Measurements from ENCODE around the gene TP53.

The TP53 gene

DNA sequence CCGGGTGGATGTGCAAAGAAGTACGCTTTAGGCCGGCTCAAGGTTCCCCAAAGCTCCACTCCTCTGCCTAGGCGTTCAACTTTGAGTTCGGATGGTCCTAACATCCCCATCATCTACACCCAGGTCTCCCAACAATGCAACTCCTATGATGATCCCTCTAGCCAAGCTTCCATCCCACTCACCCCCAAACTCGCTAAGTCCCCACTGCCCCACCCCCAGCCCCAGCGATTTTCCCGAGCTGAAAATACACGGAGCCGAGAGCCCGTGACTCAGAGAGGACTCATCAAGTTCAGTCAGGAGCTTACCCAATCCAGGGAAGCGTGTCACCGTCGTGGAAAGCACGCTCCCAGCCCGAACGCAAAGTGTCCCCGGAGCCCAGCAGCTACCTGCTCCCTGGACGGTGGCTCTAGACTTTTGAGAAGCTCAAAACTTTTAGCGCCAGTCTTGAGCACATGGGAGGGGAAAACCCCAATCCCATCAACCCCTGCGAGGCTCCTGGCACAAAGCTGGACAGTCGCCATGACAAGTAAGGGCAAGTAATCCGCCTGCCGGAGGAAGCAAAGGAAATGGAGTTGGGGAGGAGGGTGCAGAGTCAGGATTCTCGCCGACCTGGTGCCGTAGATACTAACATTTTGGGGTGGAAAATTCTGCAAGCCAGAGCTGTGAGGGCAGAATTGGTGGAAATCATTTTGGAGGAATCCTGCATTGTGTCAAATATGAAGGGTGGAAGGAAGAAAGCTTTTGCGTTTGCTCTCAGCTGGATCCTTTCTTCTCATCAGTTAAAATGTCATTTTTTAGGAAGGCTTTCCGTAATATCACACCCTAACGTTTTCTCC is at the start of gene TP53:
TSS of gene TP53 (minus strand) at position 419 of the 836 bp plus-strand sequence. CDS start 10,896 bp downstream, outside the sequence.
- peak; percentile 77 to 79 for DNase-seq

DNA sequence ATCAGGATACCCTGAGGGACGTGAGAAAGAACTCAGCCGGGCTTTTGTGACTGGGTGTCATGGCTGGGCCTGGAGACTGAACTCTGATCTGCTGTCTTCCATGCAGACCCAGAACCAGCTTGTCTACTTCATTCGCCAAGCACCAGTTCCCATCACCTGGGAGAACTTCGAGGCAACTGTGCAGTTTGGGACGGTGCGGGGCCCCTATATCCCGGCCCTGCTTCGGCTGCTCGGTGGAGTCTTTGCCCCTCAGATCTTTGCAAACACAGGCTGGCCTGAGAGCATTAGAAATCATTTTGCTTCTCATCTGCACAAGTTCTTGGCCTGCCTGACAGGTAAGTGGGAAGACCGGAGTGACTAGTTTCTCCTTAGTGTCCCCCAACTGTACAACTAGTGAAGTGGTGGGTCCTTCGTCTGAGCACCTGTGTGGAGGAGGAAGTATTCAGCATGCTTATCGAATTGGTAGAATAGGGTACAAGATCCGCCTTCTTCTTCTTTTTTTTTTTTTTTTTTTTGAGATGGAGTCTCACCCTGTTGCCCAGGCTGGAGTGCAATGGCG is 45.8 kb upstream of the TP53 start:
- no peak for DNase-seq

DNA sequence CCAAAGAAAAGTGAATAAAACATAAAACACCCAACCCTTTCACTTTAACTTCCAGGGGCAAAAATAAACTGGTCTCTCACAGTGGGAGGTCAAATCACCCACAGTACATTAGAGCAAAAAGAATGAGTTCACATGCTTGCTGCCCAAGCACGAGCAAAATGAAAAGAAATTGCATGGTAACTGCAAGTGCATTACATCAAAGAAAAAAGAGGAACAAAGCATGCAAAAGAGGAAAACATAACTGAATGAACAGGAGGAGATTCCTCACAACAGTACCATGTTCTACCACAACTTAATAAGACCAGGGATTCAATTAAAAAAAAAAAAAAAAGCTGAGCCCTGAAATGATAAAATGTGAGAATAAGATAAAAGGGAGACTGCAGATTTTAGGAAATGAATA is 42.5 kb upstream of the TP53 start:
- no peak for DNase-seq

DNA sequence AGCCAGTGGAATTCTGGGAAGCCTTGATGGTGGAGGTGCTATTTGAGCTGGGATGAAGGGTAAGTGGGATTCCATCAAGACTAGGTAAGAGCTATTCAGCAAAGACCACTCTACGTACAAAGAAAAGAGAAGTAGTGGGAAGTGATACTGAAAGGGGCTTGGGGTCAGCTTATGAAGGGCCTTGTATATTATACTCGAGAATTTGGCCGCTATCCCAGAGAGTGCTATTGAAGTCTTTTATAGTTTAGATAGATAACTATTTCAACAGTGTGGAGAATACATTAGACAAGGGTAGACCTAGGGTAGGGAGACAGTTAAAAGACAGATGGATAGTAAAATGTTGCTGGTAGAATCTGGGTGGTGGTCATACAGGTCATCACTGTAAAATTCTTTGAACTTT is 40.6 kb upstream of the TP53 start:
- no peak for DNase-seq

DNA sequence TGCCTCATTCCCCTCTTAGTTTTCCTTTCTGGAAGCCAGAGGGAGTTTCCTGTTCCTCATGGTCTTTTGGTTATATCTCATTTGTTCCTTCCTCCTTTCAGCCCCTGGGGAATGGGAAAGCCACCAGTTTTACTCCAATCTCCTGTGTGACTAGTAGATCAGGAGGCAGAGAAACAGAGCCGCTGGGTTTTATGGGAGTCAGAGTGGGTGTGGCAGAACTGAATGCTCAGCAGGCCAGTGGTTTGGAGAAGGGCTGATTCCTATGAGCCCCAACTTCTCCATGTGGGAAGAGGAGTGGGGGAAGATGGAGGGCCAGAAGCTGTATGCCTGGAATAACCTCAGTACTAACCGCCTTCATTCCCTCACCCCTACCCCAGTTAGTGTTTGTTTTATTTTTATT is 34.3 kb upstream of the TP53 start:
- DNase-seq = no peak

DNA sequence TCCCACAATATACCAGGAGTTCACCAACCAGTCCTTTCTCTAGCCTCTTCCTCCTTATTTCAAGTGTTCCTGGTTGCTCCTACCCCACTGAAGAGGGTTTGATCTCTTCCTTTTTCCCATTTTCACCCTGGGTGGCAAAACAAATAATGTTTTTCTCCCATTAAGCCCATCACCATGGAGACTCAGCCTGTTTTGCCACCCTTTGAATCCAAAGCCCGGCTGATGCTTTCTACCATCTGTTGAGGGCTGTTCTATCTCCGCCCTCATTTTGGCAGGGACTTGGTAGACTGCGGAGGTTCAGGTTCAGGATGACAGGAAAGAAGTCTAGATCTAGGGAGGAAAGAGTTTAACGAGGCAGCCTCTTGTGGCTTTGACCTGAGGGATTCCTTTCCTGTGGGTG is 32.8 kb upstream of the TP53 start:
- DNase-seq = no peak

DNA sequence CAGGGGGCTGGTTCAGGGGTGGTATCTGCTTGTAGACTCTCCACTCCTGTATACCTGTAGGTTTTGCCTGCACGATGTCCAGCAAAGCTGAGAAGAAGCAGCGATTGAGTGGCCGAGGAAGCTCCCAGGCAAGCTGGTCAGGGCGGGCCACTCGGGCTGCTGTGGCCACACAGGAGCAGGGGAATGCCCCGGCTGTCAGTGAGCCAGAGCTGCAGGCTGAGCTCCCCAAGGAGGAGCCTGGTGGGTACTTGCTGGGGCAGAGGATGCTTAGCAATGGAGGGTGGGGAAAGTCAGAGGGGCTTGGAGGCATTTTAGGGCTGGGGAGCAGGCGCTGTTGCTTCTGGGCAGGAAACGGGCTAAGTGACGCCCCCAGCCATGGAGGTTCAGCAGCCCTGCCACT is 32.4 kb upstream of the TP53 start:
- DNase-seq = no peak

DNA sequence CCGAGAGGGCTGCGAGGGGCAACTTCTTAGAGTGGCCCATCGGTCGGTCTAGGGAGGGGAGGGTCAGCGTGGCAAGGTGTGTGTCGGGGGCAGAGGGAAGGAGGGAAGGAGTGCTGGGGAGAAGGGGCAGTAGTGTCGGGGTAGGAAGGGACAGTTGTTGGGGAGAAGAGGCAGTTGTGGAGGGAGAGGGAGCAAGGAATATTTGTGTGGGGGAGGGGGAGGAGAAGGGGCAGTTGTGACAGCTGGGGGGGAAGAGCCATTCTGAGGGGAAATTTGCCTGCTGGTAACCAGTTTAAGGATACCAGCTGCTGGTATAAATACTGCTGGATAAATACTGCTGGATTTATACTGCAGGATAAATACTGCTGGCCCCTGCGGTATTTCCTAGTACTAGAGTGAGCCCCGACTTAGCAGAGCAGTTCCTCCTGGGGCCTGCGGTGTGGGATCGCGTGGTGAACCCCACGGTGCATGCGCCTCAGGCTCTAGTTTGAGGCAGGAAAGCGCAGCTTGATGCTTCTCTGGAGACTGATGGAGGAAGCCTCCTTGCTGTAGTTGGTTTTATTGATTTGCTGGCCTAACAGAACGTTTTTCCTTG is 30.6 kb upstream of the TP53 start:
- DNase-seq = no peak

DNA sequence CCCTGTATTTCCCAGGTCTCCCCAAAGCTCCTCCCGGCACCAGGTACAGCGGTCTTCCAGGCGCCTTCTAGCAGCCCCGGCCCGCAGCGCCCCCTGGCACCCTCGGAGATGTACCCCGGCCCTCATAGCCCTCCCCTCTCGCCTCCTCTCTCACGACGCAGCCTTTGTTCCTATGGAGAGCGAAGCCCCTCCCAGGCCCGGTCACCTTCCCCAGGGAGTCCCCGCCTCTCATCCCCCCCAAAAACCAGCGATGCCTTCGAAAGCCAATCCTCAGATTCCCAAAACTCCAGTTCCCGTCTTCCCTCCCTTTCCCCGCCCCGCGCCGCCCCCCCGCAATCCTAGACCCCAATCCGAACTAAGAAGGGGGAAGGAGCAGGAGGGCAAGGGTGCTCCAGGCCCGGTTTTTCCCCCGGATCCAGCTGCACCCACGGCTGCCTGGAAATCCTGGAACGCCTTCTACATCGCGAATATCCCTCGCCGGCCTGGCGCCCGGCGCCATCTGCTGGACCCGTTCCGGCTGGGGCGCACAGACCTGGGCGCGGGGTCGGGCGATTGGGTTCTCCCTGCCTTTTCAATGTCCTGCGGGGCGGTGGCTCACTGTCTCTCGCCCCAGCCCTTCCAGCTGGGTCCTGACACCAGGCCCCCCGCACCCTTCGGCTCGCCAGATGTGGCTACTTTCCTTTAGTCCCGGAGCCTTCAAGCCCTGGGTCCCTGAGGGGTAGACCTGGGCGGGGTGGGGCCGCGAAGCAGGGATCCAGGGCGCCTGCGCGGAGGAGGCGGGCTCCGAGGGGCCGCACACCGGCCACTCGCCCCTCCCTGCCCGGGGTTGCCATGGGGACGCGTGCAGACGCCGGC is 29.8 kb upstream of the TP53 start, which contains the start of gene DNAH2:
TSS of gene DNAH2 (plus strand) at position 844 of the 855 bp plus-strand sequence. CDS start 1,991 bp downstream, outside the sequence.
- peak; percentile 22 to 45 for DNase-seq

DNA sequence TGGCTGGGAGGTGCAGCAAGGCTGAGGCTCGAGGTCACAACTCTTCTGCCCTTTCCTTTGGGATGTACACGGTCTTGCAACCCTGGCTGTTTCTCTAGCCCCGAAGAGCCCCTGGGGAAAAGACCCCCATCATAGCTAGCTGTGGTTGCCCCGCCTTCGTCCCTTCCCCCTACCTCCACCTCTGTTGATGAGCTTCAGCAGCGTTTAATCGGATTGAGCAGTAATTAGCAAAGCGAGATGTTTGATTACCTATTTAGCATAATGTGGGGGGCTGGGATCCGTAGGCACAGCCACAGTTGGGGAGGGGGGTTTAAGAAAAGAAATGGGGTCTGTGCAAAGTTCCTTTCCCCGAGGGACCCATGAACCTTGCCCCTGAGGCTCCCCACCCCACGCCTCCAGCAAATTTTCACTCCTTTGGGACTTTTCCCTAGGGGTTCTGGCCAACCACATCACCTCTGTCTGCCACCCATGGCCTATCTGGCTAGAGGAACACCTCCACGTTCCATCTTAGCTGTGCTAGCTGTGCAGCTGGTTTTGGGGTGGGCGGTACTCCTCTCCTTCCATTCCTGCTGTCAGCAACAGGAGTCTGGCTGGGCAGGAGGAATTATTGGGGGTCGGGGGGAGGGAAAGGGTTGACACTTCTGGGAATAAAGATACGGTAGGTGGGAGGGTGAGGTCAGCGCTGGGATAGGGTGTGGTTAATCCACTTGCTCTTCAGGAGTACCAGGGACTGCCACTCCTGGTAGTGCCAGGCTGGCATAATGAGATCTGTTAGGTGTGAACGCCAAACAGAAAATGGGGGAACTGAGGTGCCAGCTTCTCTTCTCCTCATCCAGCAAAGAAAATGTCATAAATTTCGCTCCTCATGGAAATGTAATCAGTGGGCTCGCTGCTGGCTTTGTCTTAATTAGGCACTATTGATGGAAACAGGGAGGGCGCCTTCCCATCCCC is 28.9 kb upstream of the TP53 start:
- DNase-seq = no peak

DNA sequence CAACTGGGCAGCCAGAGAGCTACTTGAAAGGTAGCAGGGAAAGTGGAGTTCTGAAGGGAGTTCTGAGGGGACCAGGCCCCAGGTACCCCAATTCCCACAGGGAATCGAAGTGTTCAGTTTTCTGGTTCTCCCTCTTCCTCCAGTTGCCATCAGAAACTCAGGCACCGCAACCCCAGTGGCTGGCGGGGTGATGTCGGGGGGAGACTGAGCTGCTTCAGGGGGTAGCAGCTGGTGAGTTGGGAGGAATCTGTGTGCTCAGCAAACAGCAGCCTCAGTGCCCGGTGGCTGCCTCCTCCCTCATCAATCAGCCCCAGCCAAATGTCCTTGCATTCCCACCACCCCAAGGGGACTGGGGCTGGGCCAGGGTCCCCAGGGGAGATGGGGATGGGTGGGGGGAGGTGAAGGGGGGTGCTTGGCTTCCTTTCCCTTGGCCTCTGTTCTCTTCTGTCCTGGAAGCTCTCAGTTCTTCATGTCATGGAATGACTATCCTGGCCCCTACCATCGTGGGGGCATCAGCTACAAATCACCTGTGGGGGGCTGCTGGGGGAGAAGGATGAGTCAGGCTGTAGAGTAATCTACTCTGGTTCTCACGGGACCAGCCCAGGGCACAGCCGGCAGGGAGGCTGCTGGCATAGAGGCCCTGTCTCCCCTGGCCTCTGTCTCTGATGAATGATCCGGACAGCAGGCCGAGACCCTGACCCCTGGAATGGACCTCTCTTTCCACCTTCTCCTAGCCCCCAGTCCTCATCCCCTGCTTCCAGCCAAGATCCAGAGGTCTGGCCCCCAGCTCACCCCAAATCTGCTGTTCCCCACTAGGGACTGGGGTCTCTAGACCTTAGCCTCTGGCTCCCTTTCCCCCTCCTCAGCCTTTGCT is 27.7 kb upstream of the TP53 start:
- DNase-seq = no peak

DNA sequence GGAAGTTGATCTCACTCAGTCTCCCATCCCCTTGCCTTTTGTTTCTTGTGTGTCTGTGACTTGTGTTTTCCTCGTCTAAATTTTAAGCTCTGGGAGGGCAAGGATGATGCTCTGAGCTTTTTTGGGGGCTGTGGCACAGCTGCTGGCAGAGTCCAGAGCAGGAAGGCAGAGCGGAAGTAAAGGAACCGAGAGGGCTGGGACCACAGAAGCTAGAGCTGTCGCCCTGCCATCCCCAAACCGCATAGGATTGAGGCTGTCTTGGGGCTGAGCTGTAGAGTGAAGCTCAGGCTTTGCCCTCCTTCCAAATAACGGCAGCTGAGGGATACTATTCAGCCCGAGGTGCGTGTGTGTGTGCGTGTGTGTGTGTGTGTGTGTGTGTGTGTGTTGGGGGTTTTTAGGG is 26.5 kb upstream of the TP53 start:
- DNase-seq = no peak

DNA sequence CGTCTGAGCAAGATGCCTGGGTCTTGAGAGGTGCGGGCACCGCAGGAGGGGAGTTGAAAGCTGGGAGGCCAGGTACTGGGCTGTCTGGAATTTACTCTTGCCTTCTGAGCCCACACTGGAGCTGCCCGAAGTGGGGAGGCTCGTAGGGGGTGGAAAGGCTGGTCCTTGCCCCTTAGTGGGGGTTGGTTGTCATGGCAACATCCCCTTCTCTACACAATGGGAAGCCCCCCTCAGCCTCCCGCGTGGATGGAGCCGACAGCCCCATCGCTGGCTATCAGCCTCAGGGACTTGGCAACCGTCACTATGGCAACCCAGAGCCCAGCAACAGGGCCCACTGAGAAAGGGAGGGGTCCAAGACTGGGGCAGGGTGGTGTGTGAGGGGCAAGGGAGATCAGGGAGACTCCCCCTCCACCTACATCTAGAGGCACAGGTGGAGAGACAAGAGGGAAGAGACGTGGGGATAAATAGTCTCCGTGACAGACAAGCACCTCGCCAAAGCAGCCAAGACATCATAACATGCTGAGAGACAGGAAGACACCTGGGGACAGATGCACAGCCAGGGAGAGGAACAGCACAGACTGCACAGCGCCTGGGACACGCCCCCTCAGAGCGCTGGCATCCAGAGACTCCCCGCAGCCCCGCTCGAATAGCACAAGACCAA is 25.0 kb upstream of the TP53 start:
- no peak for DNase-seq

DNA sequence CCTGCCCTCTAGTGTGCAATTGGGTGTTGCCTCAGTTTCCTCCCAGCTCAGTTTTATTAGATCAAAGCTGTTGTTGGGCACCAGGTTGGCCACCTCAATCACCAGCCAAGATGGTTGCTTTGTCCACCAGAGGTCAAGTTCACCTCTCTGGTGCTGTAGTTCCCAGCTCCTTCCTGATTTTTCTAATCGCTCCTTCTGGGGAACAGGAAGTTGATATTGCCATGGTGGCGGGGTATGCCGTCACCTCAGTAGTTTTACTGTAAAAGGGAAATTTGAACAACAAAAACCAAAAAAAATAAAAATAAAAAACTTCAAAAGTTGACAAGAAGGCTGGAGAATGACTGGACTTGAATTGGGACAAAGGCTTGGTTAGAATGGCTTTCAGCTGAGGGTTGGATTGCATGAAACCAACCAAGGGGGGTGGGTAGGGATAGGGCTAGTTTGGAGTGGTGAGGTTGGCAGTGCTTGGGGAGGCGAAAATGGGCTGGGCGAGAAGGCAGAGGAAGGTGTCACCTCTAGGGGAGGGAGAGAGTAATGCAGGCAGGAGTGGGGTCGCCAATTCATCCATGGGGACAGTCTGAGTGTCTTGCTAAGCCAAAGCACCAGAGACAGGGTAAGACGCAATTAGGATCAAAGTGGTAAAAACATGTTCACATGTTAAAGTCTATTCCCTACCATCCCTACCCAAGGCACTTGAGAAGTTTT is 23.9 kb upstream of the TP53 start:
- no peak for DNase-seq

DNA sequence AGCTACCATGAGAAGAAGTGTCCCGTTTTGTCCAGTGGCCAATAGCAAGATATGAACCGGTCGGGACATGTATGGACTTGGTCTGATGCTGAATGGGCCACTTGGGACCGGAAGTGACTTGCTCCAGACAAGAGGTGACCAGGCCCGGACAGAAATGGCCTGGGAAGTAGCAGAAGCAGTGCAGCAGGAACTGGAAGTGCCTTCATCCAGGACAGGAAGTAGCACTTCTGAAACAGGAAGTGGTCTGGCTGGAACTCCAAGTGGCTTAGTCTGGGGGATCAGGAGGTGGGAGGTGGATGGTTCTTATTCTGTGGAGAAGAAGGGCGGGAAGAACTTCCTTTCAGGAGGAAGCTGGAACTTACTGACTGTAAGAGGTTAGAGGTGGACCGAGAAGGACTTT is 23.0 kb upstream of the TP53 start:
- DNase-seq = no peak

DNA sequence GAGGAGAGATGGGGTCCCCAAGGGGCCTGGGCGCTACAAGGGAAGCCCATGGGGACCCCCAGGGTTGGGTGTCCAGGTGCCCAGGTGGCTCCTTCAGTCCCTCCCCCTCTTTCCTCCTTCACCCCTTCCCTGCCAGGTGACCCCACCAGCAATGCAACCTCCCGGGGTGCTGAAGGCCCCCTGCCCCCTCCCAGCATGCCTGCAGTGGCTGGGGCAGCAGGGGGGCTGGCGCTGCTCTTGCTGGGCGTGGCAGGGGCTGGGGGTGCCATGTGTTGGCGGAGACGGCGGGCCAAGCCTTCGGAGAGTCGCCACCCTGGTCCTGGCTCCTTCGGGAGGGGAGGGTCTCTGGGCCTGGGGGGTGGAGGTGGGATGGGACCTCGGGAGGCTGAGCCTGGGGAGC is 21.7 kb upstream of the TP53 start:
- no peak for DNase-seq

DNA sequence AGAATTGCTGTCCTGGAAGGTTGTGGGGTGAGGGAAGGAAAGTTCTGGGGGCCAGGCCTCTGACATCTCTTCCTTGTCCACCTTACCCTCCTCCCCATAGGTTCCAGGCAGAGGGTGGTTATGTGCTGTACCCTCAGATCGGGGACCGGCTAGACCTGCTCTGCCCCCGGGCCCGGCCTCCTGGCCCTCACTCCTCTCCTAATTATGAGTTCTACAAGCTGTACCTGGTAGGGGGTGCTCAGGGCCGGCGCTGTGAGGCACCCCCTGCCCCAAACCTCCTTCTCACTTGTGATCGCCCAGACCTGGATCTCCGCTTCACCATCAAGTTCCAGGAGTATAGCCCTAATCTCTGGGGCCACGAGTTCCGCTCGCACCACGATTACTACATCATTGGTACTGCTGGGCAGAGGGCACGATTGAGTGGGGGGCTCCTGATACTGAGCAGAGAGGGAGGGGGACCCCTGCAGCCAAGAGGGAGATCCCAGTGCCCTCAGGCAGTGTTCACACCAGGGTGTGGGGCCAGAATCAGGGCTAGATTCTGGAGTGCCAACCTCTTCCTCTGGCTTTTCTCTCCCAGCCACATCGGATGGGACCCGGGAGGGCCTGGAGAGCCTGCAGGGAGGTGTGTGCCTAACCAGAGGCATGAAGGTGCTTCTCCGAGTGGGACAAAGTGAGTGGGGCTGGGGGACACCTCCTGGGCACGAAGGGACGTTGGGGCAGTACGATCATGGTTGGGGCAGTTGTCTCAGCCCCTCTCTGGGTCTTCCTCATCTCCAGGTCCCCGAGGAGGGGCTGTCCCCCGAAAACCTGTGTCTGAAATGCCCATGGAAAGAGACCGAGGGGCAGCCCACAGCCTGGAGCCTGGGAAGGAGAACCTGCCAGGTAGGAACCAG is 20.8 kb upstream of the TP53 start:
- DNase-seq = no peak

DNA sequence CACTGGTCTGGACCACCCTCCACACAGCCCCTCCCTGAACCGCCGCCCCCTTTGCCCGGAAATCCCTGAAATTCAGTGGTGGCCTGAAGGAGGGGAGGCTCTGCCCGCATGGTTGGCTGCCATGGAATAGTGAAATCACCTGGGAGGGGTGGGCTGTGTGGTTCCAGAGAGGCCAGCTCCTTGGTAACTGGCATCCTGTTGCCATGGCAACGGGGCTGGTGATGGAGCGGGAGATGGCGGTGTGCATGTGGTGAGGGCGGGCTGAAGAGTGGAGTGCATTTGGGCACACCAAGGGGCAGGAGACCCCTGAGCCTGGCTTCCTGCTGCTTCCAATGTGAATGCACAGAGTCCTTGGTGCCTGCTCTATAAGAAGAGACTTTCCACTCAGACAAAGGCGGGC is 20.2 kb upstream of the TP53 start:
- no peak for DNase-seq
